Right lobe of liver (tissue), 6 donors: ENCODE measurements around the gene YARS1. TPM values are rescaled to one million over a fixed set of nuclear protein-coding genes. Genes with fewer than 3 reads are reported as not detected.

Experiments
- ATAC-seq, 4 donors: fragments of 200-7000 bp; cut with Tn5 transposase; one replicate each; pipeline ENCODE4 v1.9.1; 2020; ENCODE audit warnings: mild to moderate bottlenecking in 4 of 4, moderate library complexity in 4 of 4
- DNase-seq, 3 donors: peaks; one replicate each; pipeline ENCODE4 v3.0.0-alpha.2; 2020
- H3K27ac ChIP-seq, 3 donors: fragments of 200-600 bp; one replicate each; pipeline ENCODE4 v1.8.0; 2022
- H3K27me3 ChIP-seq, 2 donors: fragments of 200-600 bp; one replicate each; pipeline ENCODE4 v1.8.0; 2022
- H3K36me3 ChIP-seq, 4 donors: fragments of 200-600 bp; sonication (generic) in 1 of 4; one replicate each; pipeline versions ENCODE4 v1.5.1 to v1.8.0; 2017 to 2022; ENCODE audit warnings: control low read depth in 1 of 4
- H3K4me1 ChIP-seq, 4 donors: fragments of 200-600 bp; sonication (generic) in 1 of 4; one replicate each; pipeline versions ENCODE4 v1.5.1 to v1.8.0; 2017 to 2022; ENCODE audit warnings: control low read depth in 1 of 4
- H3K4me3 ChIP-seq, 3 donors: fragments of 200-600 bp; one replicate each; pipeline ENCODE4 v1.8.0; 2022
- H3K9me3 ChIP-seq, 4 donors: fragments of 200-600 bp; sonication (generic) in 1 of 4; one replicate each; pipeline versions ENCODE4 v1.5.1 to v1.8.0; 2017 to 2022; ENCODE audit warnings: control low read depth in 1 of 4
- CTCF ChIP-seq, 4 donors: fragments of 200-600 bp in 3 of 4; fragments of 450-650 bp in 1 of 4; IDR thresholded peaks; one replicate each; pipeline versions ENCODE4 v1.5.1 to v1.8.0; 2016 to 2022; ENCODE audit warnings: antibody characterized with exemption in 4 of 4, mild to moderate bottlenecking in 2 of 4
- POLR2A ChIP-seq: fragments of 450-650 bp; IDR thresholded peaks from one replicate; pipeline ENCODE4 v1.6.1; 2017; ENCODE audit warnings: antibody characterized with exemption, mild to moderate bottlenecking
- WGBS: methylation state at CpG from one replicate; pipeline ENCODE4 v1.1.6; 2018; ENCODE audit warnings: low coverage, low lambda C conversion rate; ENCODE audit not compliant: insufficient coverage; ENCODE audit errors: missing lambda C conversion rate; 5-methylcytosine and 5-hydroxymethylcytosine counted together
- intact Hi-C, 2 donors: fragments of 100-400 bp; cut with DNase I; formaldehyde crosslinking; loops; one replicate each; pipeline versions ENCODE4 v1.11.2 to v1.14.1; 2022
- total RNA-seq, 6 experiments: library from RNA; depleted of rRNA in 2 of 6; stranded (reverse); fragments of >200 nt in 2 of 6; fragmentation: NEBNext Ultra II Directional in 3 of 6; extraction: Animal tissue kit (Norgen Biotek cat#: 25700) in 3 of 6; gene quantifications; one replicate each; pipeline versions ENCODE4 v1.1.0 to v1.2.4, GENCODE V29; 2016 to 2023
- donor health status: DM: no; HTN: yes; CAD: no.
- donor health status: DM: no; HTN: no; CAD: no.
- donor health status: DM: no; HTN: no; CAD: no.
- donor health status: DM: no; HTN: yes; CAD: no.
- donor health status: DM: no; HTN: yes; CAD: no.

YARS1 gene
- total RNA-seq, 6 experiments from 2014 or later = 37.4 to 84.3 (median 53.5) TPM

GRCh38 chr1:32863218-32863880, 46.2 kb upstream of the YARS1 start:
- ATAC-seq = no peak
- peaks cover 0 to 2% (median 0%) of the 10 kb centered on the region in 4 donors for H3K36me3 ChIP-seq
- peaks cover 0 to 24% (median 5%) of the 10 kb centered on the region in 4 donors for H3K4me1 ChIP-seq
- H3K27ac ChIP-seq = peak overlapping the region in 1 of 3 donors; percentile 97
- no peak for DNase-seq
- H3K4me3 ChIP-seq = no peak overlapping the region
- TF ChIP-seq POLR2A (no peak), CTCF (IDR thresholded peaks at IDR 0.05) (no peak)
- intact Hi-C loops = no loop called here
- no peaks in the 10 kb centered on the region for H3K27me3 ChIP-seq
- WGBS = 100% methylated on average over 2 of the region's 4 CpGs
- no peaks in the 10 kb centered on the region for H3K9me3 ChIP-seq

GRCh38 chr1:32861904-32862695, 44.9 kb upstream of the YARS1 start:
- TF ChIP-seq POLR2A = no peak
- no peak for TF ChIP-seq CTCF (IDR thresholded peaks at IDR 0.05)
- Histone ChIP-seq H3K27ac (no peak overlapping the region), H3K4me1 (peaks cover 0 to 24% (median 5%) of the 10 kb centered on the region in 4 donors), H3K27me3 (no peaks in the 10 kb centered on the region), H3K36me3 (peaks cover 0 to 6% (median under 1%) of the 10 kb centered on the region in 4 donors), H3K4me3 (no peak overlapping the region), H3K9me3 (no peaks in the 10 kb centered on the region)
- intact Hi-C loops = no loop called here
- no peak for DNase-seq
- ATAC-seq = no peak
- WGBS = 83% methylated on average over 2 of the region's 3 CpGs

- Histone ChIP-seq H3K4me3 (no peak overlapping the region), H3K27me3 (no peaks in the 10 kb centered on the region), H3K4me1 (peaks cover 0 to 15% (median 4%) of the 10 kb centered on the region in 4 donors), H3K36me3 (peaks cover 0 to 19% (median 7%) of the 10 kb centered on the region in 4 donors), H3K9me3 (no peaks in the 10 kb centered on the region), H3K27ac (no peak overlapping the region)
- no peak for TF ChIP-seq CTCF (IDR thresholded peaks at IDR 0.05)
- TF ChIP-seq POLR2A = no peak
- intact Hi-C loops = no loop called here
- ATAC-seq (no peak), DNase-seq (no peak)
These were observed 43.4 kb upstream of the YARS1 start for GRCh38 chr1:32860566-32860965.

GRCh38 chr1:32859915-32860314, 42.8 kb upstream of the YARS1 start:
- intact Hi-C loops = no loop called here
- 94% methylated on average over 2 of the region's 2 CpGs for WGBS
- no peak for TF ChIP-seq POLR2A
- no peak for TF ChIP-seq CTCF (IDR thresholded peaks at IDR 0.05)
- ATAC-seq (no peak), DNase-seq (no peak)
- no peaks in the 10 kb centered on the region for H3K27me3 ChIP-seq
- H3K4me1 ChIP-seq = peaks cover 0 to 12% (median 3%) of the 10 kb centered on the region in 4 donors
- H3K4me3 ChIP-seq = no peak overlapping the region
- H3K27ac ChIP-seq = no peak overlapping the region
- no peaks in the 10 kb centered on the region for H3K9me3 ChIP-seq
- peaks cover 0 to 21% (median 7%) of the 10 kb centered on the region in 4 donors for H3K36me3 ChIP-seq
